Neural cell (in vitro differentiated cells): Measurements from ENCODE around the gene FAM174A.

Source experiments
- EP300 ChIP-seq: fragments of 450-650 bp; conservative IDR thresholded peaks from 2 replicates; pipeline ENCODE4 v1.6.1; 2014; ENCODE audit warnings: antibody characterized with exemption, mild to moderate bottlenecking, moderate library complexity; ENCODE audit not compliant: poor library complexity, severe bottlenecking
- POLR2AphosphoS5 ChIP-seq: IDR thresholded peaks from 2 replicates; pipeline ENCODE4 v1.6.1; 2012
- TF ChIP-seq, protein P1 (sequence below): fragments of 450-650 bp; IDR thresholded peaks from 2 replicates; pipeline ENCODE4 v1.5.1; 2014; ENCODE audit warnings: antibody characterized with exemption, mild to moderate bottlenecking, moderate library complexity; ENCODE audit not compliant: poor library complexity, severe bottlenecking

GRCh38 chr5:100566382-100567141 is 31.4 kb downstream of the FAM174A start:
- TF ChIP-seq POLR2AphosphoS5: no peak
- TF ChIP-seq, protein P1, sequence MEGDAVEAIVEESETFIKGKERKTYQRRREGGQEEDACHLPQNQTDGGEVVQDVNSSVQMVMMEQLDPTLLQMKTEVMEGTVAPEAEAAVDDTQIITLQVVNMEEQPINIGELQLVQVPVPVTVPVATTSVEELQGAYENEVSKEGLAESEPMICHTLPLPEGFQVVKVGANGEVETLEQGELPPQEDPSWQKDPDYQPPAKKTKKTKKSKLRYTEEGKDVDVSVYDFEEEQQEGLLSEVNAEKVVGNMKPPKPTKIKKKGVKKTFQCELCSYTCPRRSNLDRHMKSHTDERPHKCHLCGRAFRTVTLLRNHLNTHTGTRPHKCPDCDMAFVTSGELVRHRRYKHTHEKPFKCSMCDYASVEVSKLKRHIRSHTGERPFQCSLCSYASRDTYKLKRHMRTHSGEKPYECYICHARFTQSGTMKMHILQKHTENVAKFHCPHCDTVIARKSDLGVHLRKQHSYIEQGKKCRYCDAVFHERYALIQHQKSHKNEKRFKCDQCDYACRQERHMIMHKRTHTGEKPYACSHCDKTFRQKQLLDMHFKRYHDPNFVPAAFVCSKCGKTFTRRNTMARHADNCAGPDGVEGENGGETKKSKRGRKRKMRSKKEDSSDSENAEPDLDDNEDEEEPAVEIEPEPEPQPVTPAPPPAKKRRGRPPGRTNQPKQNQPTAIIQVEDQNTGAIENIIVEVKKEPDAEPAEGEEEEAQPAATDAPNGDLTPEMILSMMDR: no peak
- TF ChIP-seq EP300: no peak
